ENCODE measurements around the gene KRR1.
"Not testable (repeated sequence)": the region's sequence is repeated elsewhere in the genome, so short reads cannot be mapped to it uniquely, and the experiment has no call there.

KRR1 gene

DNA sequence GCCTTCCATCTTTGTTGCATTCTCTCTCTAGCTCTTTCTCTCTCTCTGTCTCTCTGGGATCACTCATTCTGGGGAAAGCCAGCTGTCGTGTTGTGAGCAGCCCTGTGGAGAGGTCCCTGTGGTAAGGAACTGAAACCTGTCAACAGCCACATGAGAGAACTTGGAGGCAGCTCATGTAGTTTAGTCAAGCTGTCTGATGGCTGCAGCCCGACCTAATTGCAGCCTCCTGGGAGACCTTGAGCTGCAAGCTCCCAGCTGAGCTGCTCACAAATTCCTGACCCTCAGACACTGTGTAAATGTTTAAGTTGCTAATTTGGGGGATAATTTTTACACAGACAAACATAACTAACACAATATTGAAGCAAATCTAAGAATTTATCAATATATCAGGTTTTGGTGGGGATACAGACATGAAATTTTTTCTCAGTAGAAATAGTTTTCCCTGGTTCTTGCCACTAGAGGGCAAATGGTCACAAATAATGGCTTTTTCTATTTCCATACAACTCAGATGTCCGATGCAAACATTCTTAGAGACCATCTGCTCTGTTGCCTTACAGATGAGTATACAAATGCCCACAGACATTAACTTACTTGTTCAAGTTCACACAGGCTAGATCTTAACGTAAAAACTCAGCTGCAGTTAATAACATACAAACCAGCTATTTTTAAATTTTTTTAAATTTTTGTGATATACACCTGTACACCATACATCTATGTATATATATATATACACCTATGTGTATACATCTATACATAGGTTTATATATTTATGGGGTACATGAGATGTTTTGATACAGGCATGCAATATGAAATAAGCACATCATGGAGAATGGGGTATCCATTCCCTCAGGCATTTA lies 15.5 kb upstream of the KRR1 start:
- WGBS, 2 experiments = 35 to 46% methylated on average over 3 to 4 of the region's 4 CpGs
- Histone ChIP-seq H3K9me3 (ENCODE audit: control insufficient read depth, low read length) (no peaks in the 10 kb centered on the region), H3K27me3 (ENCODE audit: control insufficient read depth, insufficient read depth, low read length, poor library complexity, severe bottlenecking) (no peaks in the 10 kb centered on the region), H3K27ac (ENCODE audit: insufficient read depth, low read depth, low read length, poor library complexity, severe bottlenecking) (no peak overlapping the region), H3K4me1 (ENCODE audit: control insufficient read depth, insufficient read depth, low read length) (no peaks in the 10 kb centered on the region), H3K4me3 (ENCODE audit: insufficient read depth, low read depth, low read length) (no peak overlapping the region), H3K36me3 (ENCODE audit: control insufficient read depth, insufficient read depth, low read length) (no peaks in the 10 kb centered on the region)

DNA sequence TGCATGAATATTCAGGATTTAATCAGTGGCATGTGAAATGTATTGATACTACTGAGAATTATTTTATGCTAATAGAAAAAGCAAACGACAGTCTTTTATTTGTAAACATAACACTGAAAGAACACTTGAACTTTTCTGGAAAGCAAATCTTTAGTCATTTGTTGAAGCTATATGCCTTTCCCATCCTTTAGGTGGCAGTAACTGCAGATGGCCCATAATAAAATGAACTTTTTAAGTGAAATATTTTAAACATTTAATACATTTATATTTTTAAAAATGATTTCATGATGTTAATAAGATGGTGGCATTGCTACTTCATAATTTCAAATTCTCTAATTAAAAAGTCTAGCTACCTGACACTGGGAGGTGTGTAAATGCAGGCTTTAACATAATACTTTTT lies 13.9 kb upstream of the KRR1 start:
- Histone ChIP-seq H3K27ac (ENCODE audit: insufficient read depth, low read depth, low read length, poor library complexity, severe bottlenecking) (no peak overlapping the region), H3K27me3 (ENCODE audit: control insufficient read depth, insufficient read depth, low read length, poor library complexity, severe bottlenecking) (no peaks in the 10 kb centered on the region), H3K36me3 (ENCODE audit: control insufficient read depth, insufficient read depth, low read length) (no peaks in the 10 kb centered on the region), H3K4me1 (ENCODE audit: control insufficient read depth, insufficient read depth, low read length) (no peaks in the 10 kb centered on the region), H3K9me3 (ENCODE audit: control insufficient read depth, low read length) (no peaks in the 10 kb centered on the region), H3K4me3 (ENCODE audit: insufficient read depth, low read depth, low read length) (no peak overlapping the region)
- WGBS, 2 experiments = 90 to 92% methylated on average over 1 of the region's 1 CpG

GRCh38 chr12:75522124-75522523 lies 10.7 kb upstream of the KRR1 start:
- H3K4me3 ChIP-seq (ENCODE audit: insufficient read depth, low read depth, low read length); H3K9me3 ChIP-seq (ENCODE audit: control insufficient read depth, low read length); H3K27me3 ChIP-seq (ENCODE audit: control insufficient read depth, insufficient read depth, low read length, poor library complexity, severe bottlenecking); H3K27ac ChIP-seq (ENCODE audit: insufficient read depth, low read depth, low read length, poor library complexity, severe bottlenecking); H3K4me1 ChIP-seq (ENCODE audit: control insufficient read depth, insufficient read depth, low read length); H3K36me3 ChIP-seq (ENCODE audit: control insufficient read depth, insufficient read depth, low read length): not testable (repeated sequence)
- 92 to 94% methylated on average over 5 of the region's 5 CpGs for WGBS, 2 experiments

DNA sequence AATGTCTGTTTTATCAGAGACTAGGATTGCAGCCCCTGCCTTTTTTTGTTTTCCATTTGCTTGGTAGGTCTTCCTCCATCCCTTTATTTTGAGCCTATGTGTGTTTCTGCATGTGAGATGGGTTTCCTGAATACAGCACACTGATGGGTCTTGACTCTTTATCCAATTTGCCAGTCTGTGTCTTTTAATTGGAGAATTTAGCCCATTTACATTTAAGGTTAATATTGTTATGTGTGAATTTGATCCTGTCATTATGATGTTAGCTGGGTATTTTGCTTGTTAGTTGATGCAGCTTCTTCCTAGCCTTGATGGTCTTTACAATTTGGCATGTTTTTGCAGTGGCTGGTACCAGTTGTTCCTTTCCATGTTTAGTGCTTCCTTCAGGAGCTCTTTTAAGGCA lies 9.8 kb upstream of the KRR1 start:
- not testable (repeated sequence) for H3K27ac ChIP-seq (ENCODE audit: insufficient read depth, low read depth, low read length, poor library complexity, severe bottlenecking); H3K4me3 ChIP-seq (ENCODE audit: insufficient read depth, low read depth, low read length); H3K9me3 ChIP-seq (ENCODE audit: control insufficient read depth, low read length); H3K4me1 ChIP-seq (ENCODE audit: control insufficient read depth, insufficient read depth, low read length); H3K36me3 ChIP-seq (ENCODE audit: control insufficient read depth, insufficient read depth, low read length); H3K27me3 ChIP-seq (ENCODE audit: control insufficient read depth, insufficient read depth, low read length, poor library complexity, severe bottlenecking)

- Histone ChIP-seq H3K27ac (ENCODE audit: insufficient read depth, low read depth, low read length, poor library complexity, severe bottlenecking) (no peak overlapping the region), H3K27me3 (ENCODE audit: control insufficient read depth, insufficient read depth, low read length, poor library complexity, severe bottlenecking) (no peaks in the 10 kb centered on the region), H3K36me3 (ENCODE audit: control insufficient read depth, insufficient read depth, low read length) (no peaks in the 10 kb centered on the region), H3K4me3 (ENCODE audit: insufficient read depth, low read depth, low read length) (no peak overlapping the region), H3K4me1 (ENCODE audit: control insufficient read depth, insufficient read depth, low read length) (peaks cover 3% of the 10 kb centered on the region), H3K9me3 (ENCODE audit: control insufficient read depth, low read length) (no peaks in the 10 kb centered on the region)
- WGBS, 2 experiments = 68 to 91% methylated on average over 3 to 4 of the region's 4 CpGs
These were observed 1.8 kb downstream of the KRR1 start for GRCh38 chr12:75509621-75510020.

DNA sequence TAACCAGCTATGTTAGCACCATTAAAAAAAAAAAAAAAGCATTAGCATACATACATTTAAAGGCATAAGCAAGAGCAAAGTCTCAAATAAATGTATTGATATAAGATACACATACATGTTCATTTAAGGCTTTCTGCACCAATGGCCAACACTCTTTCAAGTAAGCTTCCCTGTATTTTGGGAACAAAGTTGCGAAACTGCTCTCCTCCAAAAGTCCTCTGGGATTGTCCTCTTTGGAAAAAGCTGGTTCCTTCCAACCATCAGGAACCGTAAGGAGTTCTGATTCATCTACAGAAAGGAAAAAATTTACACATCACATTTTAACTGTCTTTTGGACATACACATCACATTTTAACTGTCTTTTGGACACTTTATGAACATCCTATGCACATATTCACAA lies 3.2 kb downstream of the KRR1 start:
- H3K27me3 ChIP-seq (ENCODE audit: control insufficient read depth, insufficient read depth, low read length, poor library complexity, severe bottlenecking) = no peaks in the 10 kb centered on the region
- peaks cover 3% of the 10 kb centered on the region for H3K4me1 ChIP-seq (ENCODE audit: control insufficient read depth, insufficient read depth, low read length)
- peaks cover 6% of the 10 kb centered on the region for H3K36me3 ChIP-seq (ENCODE audit: control insufficient read depth, insufficient read depth, low read length)
- 93 to 95% methylated on average over 2 of the region's 2 CpGs for WGBS, 2 experiments
- no peaks in the 10 kb centered on the region for H3K9me3 ChIP-seq (ENCODE audit: control insufficient read depth, low read length)
- no peak overlapping the region for H3K4me3 ChIP-seq (ENCODE audit: insufficient read depth, low read depth, low read length)
- no peak overlapping the region for H3K27ac ChIP-seq (ENCODE audit: insufficient read depth, low read depth, low read length, poor library complexity, severe bottlenecking)

DNA sequence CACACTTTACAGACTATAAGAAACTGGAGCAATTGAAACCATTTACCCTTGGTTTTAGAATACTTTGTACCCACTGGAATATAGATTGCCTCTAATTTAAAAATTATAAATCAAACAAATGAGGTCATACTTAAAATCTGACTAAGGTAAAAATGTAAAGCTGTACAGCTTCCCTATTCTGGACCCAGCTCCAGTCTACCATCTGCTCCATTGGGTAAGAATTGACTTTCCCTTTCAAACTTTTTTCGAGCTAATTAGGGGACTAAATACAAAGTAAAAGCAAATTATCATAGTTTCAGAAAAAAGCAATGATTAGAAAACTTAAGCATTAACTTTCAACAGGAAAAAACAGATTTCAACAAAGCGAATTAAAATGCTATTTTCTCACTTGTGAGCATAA lies 4.3 kb downstream of the KRR1 start:
- Histone ChIP-seq H3K36me3 (ENCODE audit: control insufficient read depth, insufficient read depth, low read length) (peaks cover 9% of the 10 kb centered on the region), H3K27ac (ENCODE audit: insufficient read depth, low read depth, low read length, poor library complexity, severe bottlenecking) (no peak overlapping the region), H3K27me3 (ENCODE audit: control insufficient read depth, insufficient read depth, low read length, poor library complexity, severe bottlenecking) (no peaks in the 10 kb centered on the region), H3K9me3 (ENCODE audit: control insufficient read depth, low read length) (no peaks in the 10 kb centered on the region), H3K4me1 (ENCODE audit: control insufficient read depth, insufficient read depth, low read length) (peaks cover 3% of the 10 kb centered on the region), H3K4me3 (ENCODE audit: insufficient read depth, low read depth, low read length) (no peak overlapping the region)
- 90 to 92% methylated on average over 1 to 2 of the region's 2 CpGs for WGBS, 2 experiments

GRCh38 chr12:75505706-75506312 lies 5.6 kb downstream of the KRR1 start:
- Histone ChIP-seq H3K27ac (ENCODE audit: insufficient read depth, low read depth, low read length, poor library complexity, severe bottlenecking) (no peak overlapping the region), H3K4me3 (ENCODE audit: insufficient read depth, low read depth, low read length) (no peak overlapping the region), H3K9me3 (ENCODE audit: control insufficient read depth, low read length) (no peaks in the 10 kb centered on the region), H3K4me1 (ENCODE audit: control insufficient read depth, insufficient read depth, low read length) (peaks cover 3% of the 10 kb centered on the region), H3K36me3 (ENCODE audit: control insufficient read depth, insufficient read depth, low read length) (peaks cover 11% of the 10 kb centered on the region), H3K27me3 (ENCODE audit: control insufficient read depth, insufficient read depth, low read length, poor library complexity, severe bottlenecking) (no peaks in the 10 kb centered on the region)
- WGBS, 2 experiments = 86 to 100% methylated on average over 1 to 2 of the region's 2 CpGs

- Histone ChIP-seq H3K36me3 (ENCODE audit: control insufficient read depth, insufficient read depth, low read length) (peaks cover 11% of the 10 kb centered on the region), H3K9me3 (ENCODE audit: control insufficient read depth, low read length) (no peaks in the 10 kb centered on the region), H3K27me3 (ENCODE audit: control insufficient read depth, insufficient read depth, low read length, poor library complexity, severe bottlenecking) (no peaks in the 10 kb centered on the region), H3K4me1 (ENCODE audit: control insufficient read depth, insufficient read depth, low read length) (no peaks in the 10 kb centered on the region), H3K4me3 (ENCODE audit: insufficient read depth, low read depth, low read length) (no peak overlapping the region), H3K27ac (ENCODE audit: insufficient read depth, low read depth, low read length, poor library complexity, severe bottlenecking) (no peak overlapping the region)
- WGBS, 2 experiments = 96% methylated on average over 3 of the region's 3 CpGs
These were observed 7.5 kb downstream of the KRR1 start for GRCh38 chr12:75503866-75504265.

DNA sequence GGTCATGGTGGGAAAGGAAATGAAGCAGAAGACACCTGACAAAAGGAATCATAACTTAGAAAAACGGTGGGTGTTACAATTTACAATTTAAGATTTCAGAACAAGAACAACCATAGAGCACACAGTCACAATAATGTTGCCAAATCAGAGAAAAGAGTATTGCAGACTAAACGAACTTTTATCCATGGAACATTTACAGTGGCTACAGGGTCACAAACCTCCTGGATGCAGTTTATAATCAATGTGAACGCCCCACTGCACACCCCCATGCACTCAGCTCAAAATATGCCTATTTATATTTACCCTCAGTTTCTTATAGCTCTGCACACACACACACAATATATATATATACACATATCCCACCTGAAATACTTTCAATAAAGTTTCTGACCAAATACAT lies 8.0 kb downstream of the KRR1 start:
- peaks cover 15% of the 10 kb centered on the region for H3K36me3 ChIP-seq (ENCODE audit: control insufficient read depth, insufficient read depth, low read length)
- 83 to 84% methylated on average over 3 of the region's 3 CpGs for WGBS, 2 experiments

More for the DNA sequence above, 8.0 kb downstream of the KRR1 start:
- H3K4me3 ChIP-seq (ENCODE audit: insufficient read depth, low read depth, low read length) = no peak overlapping the region
- no peaks in the 10 kb centered on the region for H3K4me1 ChIP-seq (ENCODE audit: control insufficient read depth, insufficient read depth, low read length)
- no peaks in the 10 kb centered on the region for H3K9me3 ChIP-seq (ENCODE audit: control insufficient read depth, low read length)
- no peaks in the 10 kb centered on the region for H3K27me3 ChIP-seq (ENCODE audit: control insufficient read depth, insufficient read depth, low read length, poor library complexity, severe bottlenecking)
- no peak overlapping the region for H3K27ac ChIP-seq (ENCODE audit: insufficient read depth, low read depth, low read length, poor library complexity, severe bottlenecking)

All from ectodermal cell (in vitro differentiated cells).